Measurements from ENCODE around the gene CACNA1I.

CACNA1I gene

GRCh38 chr22:39535831-39536449 lies 34.6 kb upstream of the CACNA1I start:
- DNase-seq = no peak

GRCh38 chr22:39536711-39537110 lies 33.8 kb upstream of the CACNA1I start:
- no peak for DNase-seq

- DNase-seq = no peak
These were observed 32.6 kb upstream of the CACNA1I start for GRCh38 chr22:39537975-39538374.

GRCh38 chr22:39543095-39543494 lies 27.5 kb upstream of the CACNA1I start:
- DNase-seq = no peak

- no peak for DNase-seq
These were observed 24.9 kb upstream of the CACNA1I start for GRCh38 chr22:39545386-39546365.

GRCh38 chr22:39546889-39547586 lies 23.5 kb upstream of the CACNA1I start:
- peak; percentile 65 for DNase-seq

- no peak for DNase-seq
These were observed 23.0 kb upstream of the CACNA1I start for GRCh38 chr22:39547587-39547947.

- no peak for DNase-seq
These were observed 17.1 kb upstream of the CACNA1I start for GRCh38 chr22:39553429-39553828.

- DNase-seq = no peak
These were observed 16.4 kb upstream of the CACNA1I start for GRCh38 chr22:39554151-39554550.

- peak; percentile 49 for DNase-seq
These were observed 13.3 kb upstream of the CACNA1I start for GRCh38 chr22:39556970-39557841.

GRCh38 chr22:39558254-39558727 lies 12.3 kb upstream of the CACNA1I start:
- DNase-seq = no peak

- no peak for DNase-seq
These were observed 11.6 kb upstream of the CACNA1I start for GRCh38 chr22:39558950-39559349.

GRCh38 chr22:39559456-39560105 lies 11.0 kb upstream of the CACNA1I start:
- no peak for DNase-seq

GRCh38 chr22:39560127-39560526 lies 10.4 kb upstream of the CACNA1I start:
- no peak for DNase-seq

- DNase-seq = no peak
These were observed 7.6 kb upstream of the CACNA1I start for GRCh38 chr22:39562839-39563489.

- no peak for DNase-seq
These were observed 6.8 kb upstream of the CACNA1I start for GRCh38 chr22:39563571-39564428.

- DNase-seq = no peak
These were observed 5.1 kb upstream of the CACNA1I start for GRCh38 chr22:39565414-39565944.

GRCh38 chr22:39567135-39567946 lies 3.2 kb upstream of the CACNA1I start:
- DNase-seq = no peak
